HEK293T (cell line): ENCODE measurements around the gene RBMS1.

Experiments
- CTCF ChIA-PET: fragments of 350-600 bp; formaldehyde crosslinking; extraction: SDS; loops from one replicate; lab custom pipeline; 2021; ENCODE audit warnings: antibody characterized with exemption, inconsistent platforms; lab: Yijun Ruan, JAX
- POLR2A ChIA-PET: fragments of 350-600 bp; formaldehyde crosslinking; extraction: SDS; loops from one replicate; lab custom pipeline; 2020; ENCODE audit warnings: antibody characterized with exemption, inconsistent platforms; lab: Yijun Ruan, JAX
- DNase-seq: peaks from one replicate; pipeline ENCODE4 v3.0.0; 2012; ENCODE audit warnings: mixed read lengths; ENCODE audit errors: extremely low spot score
- ARNT ChIP-seq: fragments of 450-650 bp; IDR thresholded peaks from 2 replicates; pipeline ENCODE4 v1.6.1; 2017; ENCODE audit warnings: mild to moderate bottlenecking
- BHLHE40 ChIP-seq: fragments of 450-650 bp; IDR thresholded peaks from 2 replicates; pipeline ENCODE4 v1.6.1; 2016; ENCODE audit warnings: mild to moderate bottlenecking, moderate library complexity, borderline replicate concordance
- CTBP1 ChIP-seq: fragments of 450-650 bp; IDR thresholded peaks from 2 replicates; pipeline ENCODE4 v1.6.1; 2016; ENCODE audit warnings: borderline replicate concordance
- ELF4 ChIP-seq: fragments of 450-650 bp; IDR thresholded peaks from 2 replicates; pipeline ENCODE4 v1.6.1; 2017; ENCODE audit warnings: antibody characterized with exemption
- FOXA1 ChIP-seq: fragments of 450-650 bp; IDR thresholded peaks from 2 replicates; pipeline ENCODE4 v1.6.1; 2016; ENCODE audit warnings: mild to moderate bottlenecking
- FOXK2 ChIP-seq: fragments of 450-650 bp; IDR thresholded peaks from 2 replicates; pipeline ENCODE4 v1.6.1; 2016; ENCODE audit warnings: mild to moderate bottlenecking
- FOXM1 ChIP-seq: fragments of 450-650 bp; IDR thresholded peaks from 2 replicates; pipeline ENCODE4 v1.6.1; 2017; ENCODE audit warnings: mild to moderate bottlenecking, borderline replicate concordance
- HDGF ChIP-seq: fragments of 450-650 bp; IDR thresholded peaks from 2 replicates; pipeline ENCODE4 v1.6.1; 2017; ENCODE audit warnings: antibody characterized with exemption, borderline replicate concordance
- L3MBTL2 ChIP-seq: fragments of 450-650 bp; conservative IDR thresholded peaks from 2 replicates; pipeline ENCODE4 v1.6.1; 2016; ENCODE audit warnings: mild to moderate bottlenecking
- LEF1 ChIP-seq: fragments of 450-650 bp; IDR thresholded peaks from 2 replicates; pipeline ENCODE4 v1.6.1; 2017; ENCODE audit warnings: mild to moderate bottlenecking, borderline replicate concordance
- NFRKB ChIP-seq: fragments of 450-650 bp; IDR thresholded peaks from 2 replicates; pipeline ENCODE4 v1.6.1; 2016; ENCODE audit warnings: mild to moderate bottlenecking, moderate library complexity
- PKNOX1 ChIP-seq: fragments of 450-650 bp; IDR thresholded peaks from 2 replicates; pipeline ENCODE4 v1.6.1; 2016
- SP1 ChIP-seq: fragments of 450-650 bp; IDR thresholded peaks from 2 replicates; pipeline ENCODE4 v1.6.1; 2017
- SUZ12 ChIP-seq: fragments of 450-650 bp; IDR thresholded peaks from 2 replicates; pipeline ENCODE4 v1.6.1; 2016; ENCODE audit warnings: mild to moderate bottlenecking
- TARDBP ChIP-seq: fragments of 450-650 bp; IDR thresholded peaks from 2 replicates; pipeline ENCODE4 v1.6.1; 2016
- ZNF384 ChIP-seq: fragments of 450-650 bp; IDR thresholded peaks from 2 replicates; pipeline ENCODE4 v1.6.1; 2016

The RBMS1 gene

GRCh38 chr2:160420711-160421110 lies 72.9 kb downstream of the RBMS1 start:
- no peak for DNase-seq
- CTCF ChIA-PET = no interaction called here
- POLR2A ChIA-PET = no interaction called here
- no peak for TF ChIP-seq ZNF384
- no peak for TF ChIP-seq SUZ12
- no peak for TF ChIP-seq L3MBTL2
- TF ChIP-seq HDGF = no peak
- TF ChIP-seq ELF4 = no peak
- no peak for TF ChIP-seq NFRKB
- TF ChIP-seq PKNOX1 = no peak
- no peak for TF ChIP-seq FOXM1
- no peak for TF ChIP-seq ARNT
- no peak for TF ChIP-seq CTBP1

- CTCF ChIA-PET = no interaction called here
- TF ChIP-seq SUZ12 (no peak), LEF1 (no peak), ZNF384 (no peak), FOXM1 (no peak), PKNOX1 (no peak), NFRKB (no peak), HDGF (no peak), SP1 (no peak), FOXA1 (no peak), CTBP1 (no peak), TARDBP (no peak), L3MBTL2 (no peak), FOXK2 (no peak), ARNT (no peak), ELF4 (no peak), BHLHE40 (no peak)
- POLR2A ChIA-PET = no interaction called here
- no peak for DNase-seq
These were observed 73.7 kb downstream of the RBMS1 start for GRCh38 chr2:160419776-160420505.

GRCh38 chr2:160418853-160419252 lies 74.8 kb downstream of the RBMS1 start:
- CTCF ChIA-PET = no interaction called here
- DNase-seq = no peak
- TF ChIP-seq FOXA1 (no peak), LEF1 (no peak)
- POLR2A ChIA-PET = no interaction called here

- TF ChIP-seq BHLHE40 = no peak
- ChIA-PET POLR2A (no interaction called here), CTCF (interaction anchor here (1.0 kb wide), 1 partner anchor 65 kb away, joined by 3 read pairs; no protein-coding TSS in a partner anchor)
- DNase-seq = no peak
These were observed 75.2 kb downstream of the RBMS1 start for GRCh38 chr2:160418398-160418765.

GRCh38 chr2:160417745-160418397 lies 75.7 kb downstream of the RBMS1 start:
- POLR2A ChIA-PET = no interaction called here
- DNase-seq = no peak
- CTCF ChIA-PET = interaction anchor here (1.0 kb wide), 1 partner anchor 64 kb away, joined by 3 read pairs; no protein-coding TSS in a partner anchor
- TF ChIP-seq PKNOX1 = peak; percentile 31
- TF ChIP-seq TARDBP = no peak

- no peak for TF ChIP-seq FOXK2
- TF ChIP-seq ARNT = no peak
- TF ChIP-seq BHLHE40 = no peak
- no peak for TF ChIP-seq ELF4
- no peak for TF ChIP-seq ZNF384
- TF ChIP-seq TARDBP = no peak
- TF ChIP-seq SUZ12 = no peak
- no peak for DNase-seq
- POLR2A ChIA-PET = interaction anchor here (0.7 kb wide), 1 partner anchor 9 kb away, joined by 3 read pairs; no protein-coding TSS in a partner anchor
- CTCF ChIA-PET = no interaction called here
These were observed 77.6 kb downstream of the RBMS1 start for GRCh38 chr2:160415991-160416390.

GRCh38 chr2:160411955-160412354 lies 81.7 kb downstream of the RBMS1 start:
- DNase-seq = no peak
- POLR2A ChIA-PET = no interaction called here
- CTCF ChIA-PET = no interaction called here
- TF ChIP-seq L3MBTL2 (no peak), NFRKB (no peak), FOXA1 (no peak), ARNT (no peak), FOXM1 (no peak), SUZ12 (no peak), CTBP1 (no peak), ZNF384 (no peak), HDGF (no peak), FOXK2 (no peak), TARDBP (no peak), ELF4 (no peak), PKNOX1 (no peak), BHLHE40 (no peak), SP1 (no peak), LEF1 (no peak)
